ENCODE measurements around the gene LRRC31. TPM values are rescaled to one million over a fixed set of nuclear protein-coding genes. Genes with fewer than 3 reads are reported as not detected.

The LRRC31 gene
- total and polyA plus RNA-seq, 2 of the 8 experiments (the other 6 are each of a cell fraction or from before 2014, with no cell fraction given): not detected

- Histone ChIP-seq H4K5ac (ENCODE audit: insufficient read length, low read depth, low read length) (no peak overlapping the region), H3K56ac (replicated peaks; ENCODE audit: insufficient read length, low read depth, low read length) (no peak overlapping the region), H3K79me1 (ENCODE audit: low read depth, low read length) (no peaks in the 10 kb centered on the region), H3K9ac (replicated peaks in 1 of 4; ENCODE audit: extremely low read depth in 1 of 4, low read depth in 3 of 4, low read length in 3 of 4) (no peak overlapping the region), H2BK12ac (ENCODE audit: low read depth, low read length) (no peak overlapping the region), H3K23ac (ENCODE audit: insufficient read length) (no peak overlapping the region), H2BK5ac (ENCODE audit: low read depth, low read length) (no peak overlapping the region), H3K36me3 (ENCODE audit: control insufficient read depth in 2 of 4, insufficient read depth in 4 of 4, low read length in 3 of 4) (no peaks in the 10 kb centered on the region), H3K4me2 (ENCODE audit: insufficient read depth in 1 of 2, low read depth in 2 of 2, low read length in 2 of 2) (no peak overlapping the region), H3K27ac (ENCODE audit: low read depth, low read length) (no peak overlapping the region), H4K20me1 (replicated peaks in 1 of 2; ENCODE audit: control insufficient read depth in 1 of 2, insufficient read depth in 2 of 2, low read length in 2 of 2) (no peaks in the 10 kb centered on the region), H2AK5ac (ENCODE audit: low read depth, low read length) (no peak overlapping the region), H3K9me3 (ENCODE audit: insufficient read depth in 2 of 2, low read depth in 1 of 2, low read length in 1 of 2) (no peaks in the 10 kb centered on the region), H3K4ac (replicated peaks; ENCODE audit: insufficient read length, low read depth, low read length) (no peak overlapping the region), H3K27me3 (replicated peaks in 1 of 4; ENCODE audit: control insufficient read depth in 3 of 4, extremely low read depth in 1 of 4, insufficient read depth in 3 of 4, low read length in 3 of 4) (no peaks in the 10 kb centered on the region), H3K79me2 (ENCODE audit: control insufficient read depth in 1 of 2, insufficient read depth in 2 of 2, low read length in 2 of 2) (no peaks in the 10 kb centered on the region), H3K18ac (ENCODE audit: extremely low read depth, low read length) (no peak overlapping the region), H2BK20ac (ENCODE audit: low read length) (no peak overlapping the region), H4K8ac (ENCODE audit: extremely low read depth, insufficient read depth, low read length) (no peak overlapping the region), H3K23me2 (ENCODE audit: low read depth, low read length) (no peaks in the 10 kb centered on the region), H3K4me3 (ENCODE audit: extremely low read depth in 1 of 4, insufficient read depth in 2 of 4, low read depth in 3 of 4, low read length in 4 of 4) (no peak overlapping the region), H2BK120ac (replicated peaks; ENCODE audit: low read depth, low read length) (no peak overlapping the region), H2AFZ (ENCODE audit: low read length) (peak overlapping the region; percentile 79; the same call in 1 of the 2 replicates), H3K4me1 (replicated peaks in 1 of 4; ENCODE audit: control insufficient read depth in 3 of 4, insufficient read depth in 4 of 4, low read length in 3 of 4) (no peaks in the 10 kb centered on the region), H3K14ac (ENCODE audit: insufficient read length) (no peak overlapping the region), H2BK15ac (ENCODE audit: low read length) (no peak overlapping the region), H4K91ac (replicated peaks; ENCODE audit: insufficient read length, low read length) (no peak overlapping the region)
- WGBS, 2 experiments (ENCODE audit: extremely low coverage in 1 of 2, insufficient coverage in 1 of 2, insufficient read length in 1 of 2, insufficient replicate concordance in 2 of 2, low coverage in 1 of 2, low lambda C conversion rate in 2 of 2, missing lambda C conversion rate in 1 of 2): 93% methylated on average over 4 of the region's 4 CpGs; no CpG with 5 or more reads in 1 of the 2 experiments
- DNase-seq (ENCODE audit: low read depth in 1 of 2, low spot score in 2 of 2) (no peak), FAIRE-seq (no peak)
- ChIA-PET POLR2A (ENCODE audit: partially characterized antibody) (no interaction called here), CTCF (ENCODE audit: partially characterized antibody) (no interaction called here)
- no peak for TF ChIP-seq BACH1 (IDR thresholded peaks at IDR 0.05; ENCODE audit: low read length)
- TF ChIP-seq NANOG (IDR thresholded peaks at IDR 0.05; ENCODE audit: insufficient read depth, low read depth, low read length, poor library complexity, severe bottlenecking): no peak
- TF ChIP-seq CBX5 (IDR thresholded peaks at IDR 0.05; ENCODE audit: low read depth, low read length): no peak
- no peak for TF ChIP-seq KDM5A (IDR thresholded peaks at IDR 0.05; ENCODE audit: low read length)
- TF ChIP-seq SP1 (IDR thresholded peaks at IDR 0.05; ENCODE audit: low read depth, low read length): no peak
- no peak for TF ChIP-seq HDAC2 (IDR thresholded peaks at IDR 0.05; ENCODE audit: borderline replicate concordance in 1 of 2, low read depth in 2 of 2, low read length in 2 of 2)
- no peak for TF ChIP-seq RXRA (IDR thresholded peaks at IDR 0.05; ENCODE audit: insufficient read depth, low read depth, low read length)
- TF ChIP-seq PHF8 (conservative IDR thresholded peaks at IDR 0.05; ENCODE audit: low read depth, low read length): no peak
- TF ChIP-seq CHD2 (IDR thresholded peaks at IDR 0.05; ENCODE audit: low read length): no peak
- TF ChIP-seq POU5F1 (IDR thresholded peaks at IDR 0.05; ENCODE audit: low read depth, low read length): no peak
- no peak for TF ChIP-seq USF2 (IDR thresholded peaks at IDR 0.05; ENCODE audit: low read length)
- TF ChIP-seq MAFK (IDR thresholded peaks at IDR 0.05; ENCODE audit: low read depth, low read length): no peak
- TF ChIP-seq CREB1 (IDR thresholded peaks at IDR 0.05): no peak
- no peak for TF ChIP-seq EP300 (IDR thresholded peaks at IDR 0.05; ENCODE audit: borderline replicate concordance in 1 of 2, low read depth in 2 of 2, low read length in 2 of 2)
Observed at GRCh38 chr3:169841171-169841570, 28.6 kb downstream of the LRRC31 start.
